AG04449 (cell line): ENCODE data around the gene ANKS1B.

Experiments used
- CTCF ChIA-PET: fragments of 350-600 bp; formaldehyde crosslinking; extraction: SDS; loops from one replicate; lab custom pipeline; 2021; ENCODE audit warnings: antibody characterized with exemption; lab: Yijun Ruan, JAX
- POLR2A ChIA-PET: fragments of 400-600, 350-600 bp; formaldehyde crosslinking; extraction: SDS; loops from one replicate; lab custom pipeline; 2020; ENCODE audit warnings: antibody characterized with exemption, inconsistent platforms; lab: Yijun Ruan, JAX
- DNase-seq: peaks from one replicate; pipeline ENCODE4 v3.0.0-alpha.2; 2010; ENCODE audit warnings: low read depth, low spot score
- H3K4me3 ChIP-seq: 2 replicates; pipeline ENCODE4 v1.5.1; 2011; ENCODE audit warnings: low read depth, mild to moderate bottlenecking, control low read depth, low read length
- CTCF ChIP-seq: IDR thresholded peaks from one replicate; pipeline ENCODE4 v1.5.1; 2011; ENCODE audit warnings: mild to moderate bottlenecking, moderate library complexity, low read length, control low read depth, inconsistent platforms; ENCODE audit not compliant: insufficient read depth; ENCODE audit errors: missing control alignments

Gene ANKS1B

GRCh38 chr12:99984271-99985128 lies at the start of gene ANKS1B:
TSS of gene ANKS1B (minus strand) at chr12:99984936. CDS start at chr12:99984237, 699 bp downstream.
- no peak for DNase-seq
- TF ChIP-seq CTCF, result no peak
- peak within 1 kb of the TSS; percentile 62 for H3K4me3 ChIP-seq
- POLR2A ChIA-PET, result no interaction called here
- CTCF ChIA-PET, result no interaction called here

- ChIA-PET CTCF (no interaction called here), POLR2A (no interaction called here)
- no peak overlapping the region for H3K4me3 ChIP-seq
- TF ChIP-seq CTCF, result no peak
- no peak for DNase-seq
Observed at GRCh38 chr12:100031836-100032235, 47.1 kb upstream of the ANKS1B start.

- TF ChIP-seq CTCF, result no peak
- CTCF ChIA-PET, result interaction anchor here (1.5 kb wide), 1 partner anchor 30 kb away, joined by 3 read pairs; no protein-coding TSS in a partner anchor
- DNase-seq, result no peak
- POLR2A ChIA-PET, result no interaction called here
- H3K4me3 ChIP-seq, result no peak overlapping the region
Observed at GRCh38 chr12:100027671-100028070, 42.9 kb upstream of the ANKS1B start.

GRCh38 chr12:100026241-100026640 lies 41.5 kb upstream of the ANKS1B start:
- POLR2A ChIA-PET, result no interaction called here
- CTCF ChIA-PET, result no interaction called here
- no peak for TF ChIP-seq CTCF
- DNase-seq, result no peak
- H3K4me3 ChIP-seq, result no peak overlapping the region

- TF ChIP-seq CTCF, result no peak
- ChIA-PET POLR2A (no interaction called here), CTCF (no interaction called here)
- H3K4me3 ChIP-seq, result no peak overlapping the region
- no peak for DNase-seq
Observed at GRCh38 chr12:100024974-100025555, 40.3 kb upstream of the ANKS1B start.

GRCh38 chr12:100020370-100020769 lies 35.6 kb upstream of the ANKS1B start:
- no peak for TF ChIP-seq CTCF
- CTCF ChIA-PET, result no interaction called here
- no peak for DNase-seq
- H3K4me3 ChIP-seq, result no peak overlapping the region
- POLR2A ChIA-PET, result no interaction called here
